Thoracic aorta (tissue), 2 donors: ENCODE measurements around the gene CLTB. TPM values are rescaled to one million over a fixed set of nuclear protein-coding genes. Genes with fewer than 3 reads are reported as not detected.
A peak's percentile ranks its signal among the peaks of the same experiment; 100 is the strongest.

Source experiments
- ATAC-seq: fragments of 150-250 bp; one replicate; pipeline ENCODE4 v1.8.0; 2017; ENCODE audit warnings: low read depth; ENCODE audit not compliant: insufficient number of reproducible peaks, low FRiP score
- DNase-seq: peaks from one replicate; pipeline ENCODE4 v3.0.0-alpha.2; 2020; ENCODE audit warnings: low spot score
- H3K27ac ChIP-seq, 2 donors: fragments of 200-600 bp; sonication (generic); 1 replicate in 1 of 2; 2 replicates in 1 of 2; pipeline ENCODE4 v1.5.1; 2016; ENCODE audit warnings: mild to moderate bottlenecking in 2 of 2, moderate library complexity in 2 of 2
- H3K27me3 ChIP-seq: fragments of 200-600 bp; sonication (generic); replicated peaks from 2 replicates; pipeline ENCODE4 v1.6.0; 2016; ENCODE audit warnings: mild to moderate bottlenecking; ENCODE audit not compliant: insufficient read depth
- H3K36me3 ChIP-seq: fragments of 200-600 bp; sonication (generic); one replicate; pipeline ENCODE4 v1.5.1; 2016
- H3K4me1 ChIP-seq, 2 donors: fragments of 200-600 bp; sonication (generic); 1 replicate in 1 of 2; 2 replicates in 1 of 2; pipeline versions ENCODE4 v1.5.1 to v1.6.0; 2016; ENCODE audit warnings: low read depth in 2 of 2, mild to moderate bottlenecking in 1 of 2; ENCODE audit not compliant: control insufficient read depth in 1 of 2
- H3K4me3 ChIP-seq: fragments of 200-600 bp; sonication (generic); 2 replicates; pipeline ENCODE4 v1.5.1; 2016; ENCODE audit warnings: mild to moderate bottlenecking
- H3K9me3 ChIP-seq: fragments of 200-600 bp; sonication (generic); 2 replicates; pipeline ENCODE4 v1.5.1; 2016
- CTCF ChIP-seq: fragments of 200-600 bp; sonication (generic); IDR thresholded peaks from one replicate; pipeline ENCODE4 v1.5.1; 2019; ENCODE audit warnings: antibody characterized with exemption
- total RNA-seq, 2 donors: library from RNA; depleted of rRNA; stranded (reverse); fragments of >200 nt; gene quantifications; one replicate each; pipeline versions ENCODE4 v1.1.0 to v1.2.3, GENCODE V29; 2016

Gene CLTB
- 100 to 1,000 TPM; 155 to 192 TPM for total RNA-seq

DNA sequence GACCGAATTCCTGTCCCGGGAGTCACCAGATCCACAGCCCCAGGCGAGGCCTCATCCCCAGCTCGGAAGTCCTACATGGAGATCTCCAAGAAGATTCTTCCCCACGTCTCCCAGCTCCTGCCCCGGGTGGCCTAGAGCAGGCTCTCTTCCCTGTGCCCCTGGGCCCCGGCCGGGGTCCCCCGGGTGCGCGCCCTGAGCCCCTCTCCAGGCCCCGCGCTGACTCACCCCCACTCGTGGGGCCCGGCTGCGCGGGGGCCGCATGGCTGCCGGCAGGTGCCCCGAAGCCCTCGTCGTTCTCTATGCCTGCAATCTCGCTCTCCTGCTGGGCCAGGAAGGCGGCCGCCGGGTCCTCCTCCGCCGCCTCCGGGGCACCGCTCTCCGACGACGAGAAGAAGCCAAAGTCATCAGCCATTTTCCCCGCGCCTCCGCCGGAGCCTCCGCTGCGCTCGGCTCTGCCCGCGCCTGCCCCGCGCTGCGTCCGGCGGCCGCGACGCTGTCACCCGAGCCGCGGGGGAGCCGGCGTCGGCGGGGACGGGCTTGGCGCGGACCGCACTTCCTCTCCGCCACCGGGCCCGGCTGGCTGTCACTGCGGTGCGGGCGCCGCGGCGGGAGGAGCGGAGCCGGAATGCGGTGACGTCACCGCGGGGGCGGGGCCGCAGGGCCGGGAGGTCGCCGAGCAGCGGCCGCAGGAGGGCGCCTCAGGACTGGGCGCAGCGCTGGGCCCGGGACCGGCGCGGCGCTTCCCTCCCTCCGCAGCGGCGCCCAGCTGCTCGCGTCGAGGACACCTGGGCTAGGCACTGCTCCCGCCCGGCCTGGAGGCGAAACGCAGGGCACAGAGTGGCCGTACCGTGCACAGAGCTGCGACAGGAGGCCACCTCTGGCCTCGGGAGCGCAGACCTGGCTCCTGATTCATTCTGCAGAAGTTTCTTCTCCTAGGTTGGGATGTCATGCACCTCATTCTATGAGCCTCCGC is at the start of gene CLTB:
Gene CLTB, minus strand, starts transcription at position 588 of the 973 bp plus-strand sequence. Its CDS starts 176 bp downstream, at position 412.
- peak within 1 kb of the TSS; percentile 98 for H3K4me3 ChIP-seq
- no peaks in the 10 kb centered on the region for H3K27me3 ChIP-seq
- H3K9me3 ChIP-seq = no peaks in the 10 kb centered on the region
- no peaks in the 10 kb centered on the region for H3K36me3 ChIP-seq
- H3K27ac ChIP-seq = peak within 1 kb of the TSS; percentile 94 to 95
- DNase-seq (peak; percentile 34), ATAC-seq (peak; percentile 95)
- TF ChIP-seq CTCF = peak; percentile 58
- H3K4me1 ChIP-seq = peaks cover 28 to 47% of the 10 kb centered on the region in 2 donors

DNA sequence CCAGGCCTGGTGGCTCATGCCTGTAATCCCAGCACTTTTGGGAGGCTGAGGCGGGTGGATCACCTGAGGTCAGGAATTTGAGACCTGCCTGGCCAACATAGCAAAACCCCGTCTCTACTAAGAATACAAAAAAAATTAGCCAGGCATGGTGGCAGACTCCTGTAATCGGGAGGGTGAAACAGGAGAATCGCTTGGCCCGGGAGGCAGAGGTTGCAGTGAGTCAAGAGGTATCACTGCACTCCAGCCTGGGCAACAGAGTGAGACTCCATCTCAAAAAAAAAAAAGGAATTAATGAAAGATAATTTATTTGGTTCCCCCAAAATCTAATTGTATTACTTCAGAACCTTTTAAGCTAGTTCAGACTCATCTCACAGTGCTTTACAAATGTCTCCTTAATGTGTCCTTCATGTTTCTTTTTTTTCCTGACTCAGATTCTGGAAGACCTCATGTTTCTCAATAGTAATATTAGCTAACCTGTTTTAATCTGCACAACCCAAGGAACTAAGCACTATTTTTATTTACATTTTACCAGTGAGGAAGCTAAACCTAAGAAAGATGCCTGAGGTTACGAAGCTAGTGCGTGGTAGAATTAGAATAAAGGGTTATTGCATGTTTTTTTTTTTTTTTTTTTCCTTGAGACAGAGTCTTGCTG is 46.9 kb upstream of the CLTB start:
- Histone ChIP-seq H3K27ac (no peak overlapping the region), H3K4me1 (peaks cover 27 to 43% of the 10 kb centered on the region in 2 donors), H3K27me3 (no peaks in the 10 kb centered on the region), H3K36me3 (no peaks in the 10 kb centered on the region), H3K9me3 (no peaks in the 10 kb centered on the region), H3K4me3 (no peak overlapping the region)
- no peak for ATAC-seq
- TF ChIP-seq CTCF = no peak
- DNase-seq = no peak

DNA sequence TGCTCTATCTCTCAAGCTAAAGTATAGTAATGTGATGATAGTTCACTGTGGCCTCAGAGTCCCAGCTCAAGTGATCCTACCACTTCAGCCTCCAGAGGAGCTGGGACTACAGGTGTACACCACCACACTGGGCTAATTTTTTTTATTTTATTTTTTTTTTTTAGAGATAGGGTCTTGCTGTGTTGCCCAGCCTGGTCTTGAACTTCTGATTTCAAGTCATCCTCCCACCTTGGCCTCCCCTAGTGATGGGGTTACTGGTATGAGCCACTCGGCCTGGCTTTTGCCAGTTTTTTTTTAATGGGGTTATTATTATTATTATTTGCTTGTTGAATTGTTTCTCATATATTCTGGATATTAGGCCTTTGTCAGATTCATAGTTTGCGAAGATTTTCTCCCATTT is 45.0 kb upstream of the CLTB start:
- no peaks in the 10 kb centered on the region for H3K9me3 ChIP-seq
- H3K36me3 ChIP-seq = no peaks in the 10 kb centered on the region
- H3K27me3 ChIP-seq = no peaks in the 10 kb centered on the region
- H3K4me1 ChIP-seq = peaks cover 27 to 41% of the 10 kb centered on the region in 2 donors
- no peak overlapping the region for H3K27ac ChIP-seq
- no peak for TF ChIP-seq CTCF
- ATAC-seq (no peak), DNase-seq (no peak)
- H3K4me3 ChIP-seq = no peak overlapping the region

- no peak for DNase-seq
- peak overlapping the region in 1 of 2 donors; percentile 30 for H3K27ac ChIP-seq
- H3K4me3 ChIP-seq = no peak overlapping the region
- H3K4me1 ChIP-seq = peaks cover 16 to 29% of the 10 kb centered on the region in 2 donors
- H3K36me3 ChIP-seq = no peaks in the 10 kb centered on the region
- H3K9me3 ChIP-seq = no peaks in the 10 kb centered on the region
- no peak for TF ChIP-seq CTCF
- H3K27me3 ChIP-seq = no peaks in the 10 kb centered on the region
- no peak for ATAC-seq
These were observed 42.7 kb upstream of the CLTB start for GRCh38 chr5:176458904-176459561.
